Measurements from ENCODE around the gene GALNT18. TPM values are rescaled to one million over a fixed set of nuclear protein-coding genes. Genes with fewer than 3 reads are reported as not detected.

The GALNT18 gene
- total RNA-seq, 1 donor from 2014 or later, result 9.4 TPM

- no peak for ATAC-seq
These were observed 283.5 kb downstream of the GALNT18 start for GRCh38 chr11:11338304-11338703.

- ATAC-seq, result no peak
These were observed 285.1 kb downstream of the GALNT18 start for GRCh38 chr11:11336664-11337063.

- ATAC-seq, result no peak
These were observed 286.8 kb downstream of the GALNT18 start for GRCh38 chr11:11335043-11335442.

- ATAC-seq, result no peak
These were observed 287.2 kb downstream of the GALNT18 start for GRCh38 chr11:11334607-11335006.

- no peak for ATAC-seq
These were observed 289.6 kb downstream of the GALNT18 start for GRCh38 chr11:11332141-11332710.

GRCh38 chr11:11329062-11329806 is 292.6 kb downstream of the GALNT18 start:
- ATAC-seq, result peak; percentile 54

- no peak for ATAC-seq
These were observed 297.7 kb downstream of the GALNT18 start for GRCh38 chr11:11324090-11324489.

- no peak for ATAC-seq
These were observed 299.7 kb downstream of the GALNT18 start for GRCh38 chr11:11322101-11322500.

- ATAC-seq, result no peak
These were observed 301.0 kb downstream of the GALNT18 start for GRCh38 chr11:11320825-11321224.

- no peak for ATAC-seq
These were observed 302.8 kb downstream of the GALNT18 start for GRCh38 chr11:11318961-11319360.

GRCh38 chr11:11318461-11318860 is 303.3 kb downstream of the GALNT18 start:
- no peak for ATAC-seq

- no peak for ATAC-seq
These were observed 305.1 kb downstream of the GALNT18 start for GRCh38 chr11:11316651-11317230.

GRCh38 chr11:11313902-11314692 is 307.7 kb downstream of the GALNT18 start:
- ATAC-seq, result no peak

GRCh38 chr11:11313426-11313825 is 308.4 kb downstream of the GALNT18 start:
- ATAC-seq, result peak; percentile 98

- no peak for ATAC-seq
These were observed 309.1 kb downstream of the GALNT18 start for GRCh38 chr11:11312738-11313137.

GRCh38 chr11:11311169-11311568 is 310.6 kb downstream of the GALNT18 start:
- no peak for ATAC-seq

- ATAC-seq, result no peak
These were observed 311.9 kb downstream of the GALNT18 start for GRCh38 chr11:11309906-11310305.

GRCh38 chr11:11308249-11308648 is 313.6 kb downstream of the GALNT18 start:
- no peak for ATAC-seq

GRCh38 chr11:11306855-11307254 is 314.9 kb downstream of the GALNT18 start:
- no peak for ATAC-seq

GRCh38 chr11:11304550-11304949 is 317.3 kb downstream of the GALNT18 start:
- ATAC-seq, result no peak

- ATAC-seq, result no peak
These were observed 319.2 kb downstream of the GALNT18 start for GRCh38 chr11:11302565-11302964.

- no peak for ATAC-seq
These were observed 320.6 kb downstream of the GALNT18 start for GRCh38 chr11:11301212-11301611.

- no peak for ATAC-seq
These were observed 324.2 kb downstream of the GALNT18 start for GRCh38 chr11:11297578-11297977.

Measured in esophagus mucosa (tissue), 1 donor.